ENCODE results near the gene KIF11.
A peak's percentile ranks its signal among the peaks of the same experiment; 100 is the strongest.
"Not testable (repeated sequence)": the region's sequence is repeated elsewhere in the genome, so short reads cannot be mapped to it uniquely, and the experiment has no call there.

KIF11 gene

GRCh38 chr10:92590623-92591549, 2.0 kb upstream of the KIF11 start:
- DNase-seq (ENCODE audit: insufficient read length, low spot score): peak; percentile 53
- no peak for FAIRE-seq

DNA sequence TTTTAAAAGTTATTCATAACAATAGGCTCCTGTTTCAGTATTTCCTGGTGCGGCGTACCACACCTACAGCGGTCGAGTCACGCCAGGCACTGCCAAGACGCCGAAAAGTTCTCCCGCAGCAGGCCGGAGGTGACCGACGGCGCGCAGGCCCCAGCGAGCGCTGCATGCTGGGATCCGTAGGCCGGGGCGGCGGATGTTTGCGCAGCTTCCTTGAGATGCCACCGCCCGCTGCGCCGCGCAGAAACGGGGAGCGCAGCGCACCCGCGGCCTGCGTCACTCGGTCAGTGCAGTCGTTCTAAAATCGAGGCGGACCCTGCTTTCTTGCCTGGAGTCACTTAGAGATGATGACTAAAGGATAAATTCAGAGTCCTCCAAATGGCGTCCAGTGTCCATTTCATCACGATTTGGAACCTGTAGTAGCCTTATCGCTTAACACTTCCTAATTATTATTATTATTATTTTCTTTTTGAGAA, 1.3 kb upstream of the KIF11 start:
- FAIRE-seq (peak; percentile 38), DNase-seq (ENCODE audit: insufficient read length, low spot score) (peak; percentile 69)

DNA sequence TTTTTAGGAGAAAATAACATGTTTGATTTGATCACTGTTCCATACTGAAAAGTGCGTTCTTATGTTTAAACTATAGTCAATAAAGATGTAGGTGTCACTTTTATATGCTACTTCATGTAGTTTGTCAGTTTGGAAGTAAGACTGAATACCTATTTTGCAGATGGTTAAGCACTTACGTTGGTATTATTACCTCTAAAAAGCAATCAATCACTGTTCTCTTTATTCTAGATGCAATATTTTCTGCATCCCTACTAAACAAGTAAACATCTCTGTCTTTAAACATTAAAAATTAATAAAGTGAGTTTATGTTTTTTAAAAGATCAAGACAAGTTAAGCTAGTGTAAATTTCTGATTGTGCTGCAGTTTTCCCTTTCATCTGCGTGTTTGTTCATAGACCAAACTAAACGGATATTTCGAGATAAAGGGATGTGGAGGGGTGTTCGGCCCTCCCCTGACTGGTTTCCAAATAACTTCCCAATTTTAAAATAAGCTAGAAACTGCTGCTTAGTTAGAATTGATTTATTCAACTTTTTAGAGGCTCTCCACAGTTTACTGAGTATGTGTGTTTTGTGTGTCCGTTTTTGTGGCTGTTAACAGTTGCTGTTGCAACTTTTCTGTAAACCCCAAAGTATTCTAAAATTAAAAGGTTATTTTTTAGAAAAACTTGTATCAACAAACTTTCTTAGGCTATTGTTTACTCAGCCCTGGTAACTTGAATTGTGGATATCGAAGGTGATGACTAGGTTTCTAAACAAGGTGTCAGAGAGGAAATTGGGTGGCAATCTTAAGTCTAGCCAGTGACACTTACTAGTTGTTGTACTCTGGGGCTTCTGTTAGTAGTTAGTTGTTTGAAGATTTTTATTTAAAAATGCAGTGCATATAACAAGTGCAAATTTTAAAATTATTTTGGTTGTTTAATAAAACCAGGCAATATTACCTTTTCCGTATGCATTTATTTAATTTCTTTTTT, 974 bp downstream of the KIF11 start:
- DNase-seq (ENCODE audit: insufficient read length, low spot score): no peak
- FAIRE-seq: no peak

DNA sequence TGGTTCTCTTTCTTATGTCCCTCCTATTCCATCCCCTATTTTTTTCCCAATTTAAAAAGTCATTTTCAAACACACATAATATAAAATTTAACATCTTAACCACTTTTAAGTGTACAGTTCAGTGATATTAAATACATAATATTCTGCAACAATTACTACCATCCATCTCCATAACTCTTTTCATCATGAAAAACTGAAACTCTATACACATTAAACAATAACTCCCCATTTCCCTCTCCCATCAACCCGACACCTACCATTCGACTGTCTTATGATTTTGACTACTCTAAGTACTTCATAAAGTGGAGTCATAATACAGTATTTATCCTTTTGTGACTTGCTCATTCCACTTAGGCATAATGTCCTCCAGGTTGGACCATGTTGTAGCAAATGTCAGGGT, 2.6 kb downstream of the KIF11 start:
- no peak for DNase-seq (ENCODE audit: insufficient read length, low spot score)
- FAIRE-seq: no peak

GRCh38 chr10:92598321-92598720, 5.4 kb downstream of the KIF11 start:
- FAIRE-seq: no peak
- DNase-seq (ENCODE audit: insufficient read length, low spot score): no peak

GRCh38 chr10:92604841-92605240, 11.9 kb downstream of the KIF11 start:
- no peak for DNase-seq (ENCODE audit: insufficient read length, low spot score)
- no peak for FAIRE-seq

GRCh38 chr10:92615515-92615914, 22.6 kb downstream of the KIF11 start:
- FAIRE-seq: no peak

DNA sequence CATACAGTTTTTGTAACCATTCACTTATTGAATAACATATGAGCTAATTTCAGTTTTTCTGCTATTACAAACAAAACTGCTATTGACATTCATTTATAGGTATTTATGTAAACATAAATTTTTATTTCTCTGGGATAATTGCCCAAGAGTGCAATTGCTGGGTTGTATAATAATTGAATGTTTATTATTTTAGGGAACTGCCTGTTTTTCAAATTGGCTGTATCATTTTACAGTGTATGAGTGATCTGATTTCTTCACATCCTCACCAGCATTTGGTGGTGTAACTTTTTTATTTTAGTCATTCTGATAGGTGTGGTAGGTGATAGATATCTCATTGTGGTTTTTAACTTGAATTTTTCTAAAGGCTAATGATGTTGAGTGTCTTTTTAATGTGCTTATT, 26.4 kb downstream of the KIF11 start:
- FAIRE-seq: no peak
- DNase-seq (ENCODE audit: insufficient read length, low spot score): no peak

More at GRCh38 chr10:92615515-92615914, 22.6 kb downstream of the KIF11 start:
- no peak for DNase-seq (ENCODE audit: insufficient read length, low spot score)

GRCh38 chr10:92627845-92628480, 35.0 kb downstream of the KIF11 start:
- no peak for FAIRE-seq
- no peak for DNase-seq (ENCODE audit: insufficient read length, low spot score)

DNA sequence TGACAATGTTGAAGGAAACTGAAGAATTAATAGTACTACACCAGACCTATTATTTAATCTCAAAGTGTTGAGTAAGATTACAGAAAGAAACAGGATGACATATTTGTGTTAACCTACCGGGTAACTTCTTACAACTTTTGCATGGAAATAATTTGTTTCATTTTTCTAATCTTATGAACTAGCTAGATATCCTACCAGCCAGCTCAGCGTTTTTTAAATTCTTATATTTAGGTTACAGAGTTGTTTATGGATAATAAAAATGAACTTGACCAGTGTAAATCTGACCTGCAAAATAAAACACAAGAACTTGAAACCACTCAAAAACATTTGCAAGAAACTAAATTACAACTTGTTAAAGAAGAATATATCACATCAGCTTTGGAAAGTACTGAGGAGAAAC, 37.0 kb downstream of the KIF11 start:
- FAIRE-seq: no peak

GRCh38 chr10:92638037-92638436, 45.1 kb downstream of the KIF11 start:
- FAIRE-seq (no peak), DNase-seq (ENCODE audit: insufficient read length, low spot score) (no peak)

More for the DNA sequence above, 37.0 kb downstream of the KIF11 start:
- DNase-seq (ENCODE audit: insufficient read length, low spot score): no peak

GRCh38 chr10:92640107-92640506, 47.2 kb downstream of the KIF11 start:
- FAIRE-seq (no peak), DNase-seq (ENCODE audit: insufficient read length, low spot score) (no peak)

- DNase-seq (ENCODE audit: insufficient read length, low spot score): no peak
- no peak for FAIRE-seq
Measured at GRCh38 chr10:92641492-92641891, 48.6 kb downstream of the KIF11 start.

DNA sequence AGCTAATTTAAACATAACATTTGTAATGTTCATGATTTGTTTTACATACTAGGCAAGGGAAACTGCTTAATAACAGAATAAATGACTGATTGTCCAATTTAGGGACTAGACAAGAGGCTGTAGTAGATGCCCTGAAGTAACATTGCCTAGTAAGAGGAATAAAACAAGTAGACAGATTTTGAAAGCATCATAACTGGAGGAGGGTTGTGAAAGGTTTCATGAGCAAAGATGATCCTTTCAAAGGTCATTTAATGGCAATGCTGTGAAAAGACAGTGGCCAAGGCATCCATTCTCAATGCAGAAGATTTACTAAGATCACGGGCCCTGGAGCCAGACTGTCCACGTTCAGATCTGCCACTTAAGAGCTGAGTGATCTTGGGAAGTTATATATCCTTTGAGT, 52.0 kb downstream of the KIF11 start:
- DNase-seq (ENCODE audit: insufficient read length, low spot score) (no peak), FAIRE-seq (no peak)

- not testable (repeated sequence) for FAIRE-seq; DNase-seq (ENCODE audit: insufficient read length, low spot score)
Measured at GRCh38 chr10:92650864-92651263, 57.9 kb downstream of the KIF11 start.

GRCh38 chr10:92655426-92655825, 62.5 kb downstream of the KIF11 start:
- no peak for FAIRE-seq
- DNase-seq (ENCODE audit: insufficient read length, low spot score): no peak

- FAIRE-seq (no peak), DNase-seq (ENCODE audit: insufficient read length, low spot score) (no peak)
Measured at GRCh38 chr10:92656266-92656961, 63.5 kb downstream of the KIF11 start.

- DNase-seq (ENCODE audit: insufficient read length, low spot score) (no peak), FAIRE-seq (no peak)
Measured at GRCh38 chr10:92657024-92657423, 64.1 kb downstream of the KIF11 start.

DNA sequence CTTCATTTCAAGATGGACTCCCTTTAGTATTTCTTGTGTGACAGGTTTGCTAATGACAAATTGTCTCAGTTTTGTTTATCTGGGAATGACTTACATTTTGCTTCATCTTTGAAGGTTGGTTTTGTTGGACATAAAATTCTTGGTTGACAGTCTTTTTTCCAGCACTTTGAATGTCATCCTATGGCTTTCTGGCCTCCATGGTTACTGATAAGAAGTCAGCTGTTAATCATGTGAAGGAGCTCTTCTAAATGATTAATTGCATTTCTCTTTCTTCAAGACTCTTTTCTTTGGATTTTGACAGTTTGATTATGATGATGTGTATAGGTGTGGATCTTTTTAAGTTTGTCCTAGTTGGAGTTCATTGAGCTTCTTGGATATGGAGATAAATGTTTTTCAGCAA, 69.9 kb downstream of the KIF11 start:
- DNase-seq (ENCODE audit: insufficient read length, low spot score): no peak
- no peak for FAIRE-seq

DNA sequence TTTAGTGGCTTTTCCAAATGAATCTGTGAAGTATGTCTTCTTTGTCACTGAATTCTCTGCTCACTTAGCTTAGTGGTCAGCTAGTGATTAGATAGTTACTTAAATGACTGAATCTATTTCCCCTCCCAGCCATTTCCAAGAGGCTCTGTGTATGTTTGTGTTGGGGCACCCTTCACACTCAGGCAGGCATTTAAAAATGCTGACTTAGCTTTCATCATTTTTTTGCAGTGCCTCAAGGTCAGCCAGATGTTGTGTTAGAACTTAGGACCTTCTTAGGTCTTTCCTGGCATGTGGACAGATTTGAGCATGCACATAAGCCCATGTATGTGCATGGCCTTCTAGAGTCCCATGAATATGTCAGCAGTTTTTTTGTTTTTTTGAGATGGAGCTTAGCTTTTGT, 71.4 kb downstream of the KIF11 start:
- DNase-seq (ENCODE audit: insufficient read length, low spot score) (no peak), FAIRE-seq (no peak)

Measured in HTR-8/SVneo (cell line).